DND-41 (cell line): ENCODE data around the gene USP20.

ENCODE experiments used
- ATAC-seq: fragments of 200-7000 bp; cut with Tn5 transposase; 3 replicates; pipeline ENCODE4 v1.9.1; 2021; ENCODE audit warnings: low read depth; ENCODE audit not compliant: insufficient read depth
- DNase-seq: peaks from one replicate; pipeline ENCODE4 v3.0.0-alpha.2; 2020
- H2AFZ ChIP-seq: 2 replicates; pipeline ENCODE4 v1.6.0; 2012; ENCODE audit warnings: low read depth, low read length
- H3K27ac ChIP-seq: 2 replicates; pipeline ENCODE4 v1.5.1; 2012; ENCODE audit warnings: low read length, inconsistent platforms
- H3K27me3 ChIP-seq: fragments of 200-600 bp; sonication (generic); 2 replicates; pipeline ENCODE4 v1.6.0; 2012; ENCODE audit warnings: low read length, mild to moderate bottlenecking, inconsistent platforms; ENCODE audit not compliant: insufficient read depth, poor library complexity
- H3K36me3 ChIP-seq: 2 replicates; pipeline ENCODE4 v1.5.1; 2012; ENCODE audit warnings: low read length, inconsistent platforms; ENCODE audit not compliant: insufficient read depth
- H3K4me1 ChIP-seq: 2 replicates; pipeline ENCODE4 v1.5.1; 2012; ENCODE audit warnings: mild to moderate bottlenecking, low read length; ENCODE audit not compliant: insufficient read depth
- H3K4me2 ChIP-seq: 2 replicates; pipeline ENCODE4 v1.6.0; 2012; ENCODE audit warnings: mild to moderate bottlenecking, moderate library complexity, low read length, inconsistent platforms; ENCODE audit not compliant: insufficient read depth
- H3K4me3 ChIP-seq, 2 experiments: fragments of 200-600 bp in 1 of 2; shearing (Covaris generic) in 1 of 2; 2 replicates each; pipeline ENCODE4 v1.5.1; 2012 to 2016; ENCODE audit warnings: inconsistent platforms in 2 of 2, low read length in 2 of 2, mild to moderate bottlenecking in 2 of 2, low read depth in 1 of 2, moderate library complexity in 1 of 2
- H3K79me2 ChIP-seq: 2 replicates; pipeline ENCODE4 v1.6.0; 2012; ENCODE audit warnings: low read length, inconsistent platforms; ENCODE audit not compliant: insufficient read depth
- H3K9ac ChIP-seq: 2 replicates; pipeline ENCODE4 v1.6.0; 2012; ENCODE audit warnings: low read depth, mild to moderate bottlenecking, inconsistent platforms, low read length, moderate library complexity
- H3K9me3 ChIP-seq: 2 replicates; pipeline ENCODE4 v1.5.1; 2012; ENCODE audit warnings: low read length, moderate library complexity, mild to moderate bottlenecking, inconsistent platforms; ENCODE audit not compliant: insufficient read depth, severe bottlenecking
- H4K20me1 ChIP-seq: 2 replicates; pipeline ENCODE4 v1.6.0; 2012; ENCODE audit warnings: low read length; ENCODE audit not compliant: insufficient read depth
- CTCF ChIP-seq: IDR thresholded peaks from 2 replicates; pipeline ENCODE4 v1.5.1; 2012; ENCODE audit warnings: borderline replicate concordance, low read length, moderate library complexity, mild to moderate bottlenecking; ENCODE audit not compliant: poor library complexity, severe bottlenecking; ENCODE audit errors: extremely low read depth
- EZH2 ChIP-seq: IDR thresholded peaks from 3 replicates; pipeline ENCODE4 v1.6.1; 2012; ENCODE audit warnings: borderline replicate concordance, low read depth, mild to moderate bottlenecking, moderate library complexity, low read length, inconsistent platforms; ENCODE audit not compliant: severe bottlenecking

USP20 gene

GRCh38 chr9:129803676-129804060, 31.6 kb upstream of the USP20 start:
- Histone ChIP-seq H3K79me2 (peaks cover 27% of the 10 kb centered on the region), H3K9me3 (no peaks in the 10 kb centered on the region), H3K4me2 (peak overlapping the region; percentile 97), H3K4me1 (peaks cover 10% of the 10 kb centered on the region), H4K20me1 (peaks cover 11% of the 10 kb centered on the region; the same call in 1 of the 2 replicates), H3K27ac (peak overlapping the region; percentile 70), H2AFZ (0 out of 2 replicates have a peak overlapping the region, but pooled peaks have one; percentile 62), H3K27me3 (no peaks in the 10 kb centered on the region), H3K4me3 (peak overlapping the region; percentile 26 to 76; a peak in 3 of 4 replicates), H3K9ac (peak overlapping the region; percentile 61), H3K36me3 (peaks cover 25% of the 10 kb centered on the region)
- TF ChIP-seq EZH2 (no peak), CTCF (no peak)
- ATAC-seq, result 0 out of 3 replicates have a peak, but pooled peaks have one; percentile 2
- DNase-seq, result no peak

GRCh38 chr9:129806061-129806460, 29.2 kb upstream of the USP20 start:
- Histone ChIP-seq H3K27me3 (no peaks in the 10 kb centered on the region), H2AFZ (no peak overlapping the region), H3K27ac (no peak overlapping the region), H3K79me2 (peaks cover 33% of the 10 kb centered on the region), H3K9me3 (no peaks in the 10 kb centered on the region), H3K4me2 (no peak overlapping the region), H4K20me1 (peaks cover 23% of the 10 kb centered on the region), H3K36me3 (peaks cover 49% of the 10 kb centered on the region), H3K9ac (no peak overlapping the region), H3K4me3 (no peak overlapping the region), H3K4me1 (peaks cover 10% of the 10 kb centered on the region)
- TF ChIP-seq EZH2 (no peak), CTCF (no peak)
- ATAC-seq (no peak), DNase-seq (no peak)

GRCh38 chr9:129809346-129809745, 25.9 kb upstream of the USP20 start:
- peaks cover 2% of the 10 kb centered on the region for H3K4me1 ChIP-seq
- H3K4me2 ChIP-seq, result no peak overlapping the region
- no peak overlapping the region for H3K4me3 ChIP-seq
- H3K79me2 ChIP-seq, result peaks cover 28% of the 10 kb centered on the region
- TF ChIP-seq CTCF (no peak), EZH2 (no peak)
- DNase-seq (no peak), ATAC-seq (no peak)
- H3K36me3 ChIP-seq, result peaks cover 80% of the 10 kb centered on the region
- no peak overlapping the region for H2AFZ ChIP-seq
- no peaks in the 10 kb centered on the region for H3K9me3 ChIP-seq
- no peak overlapping the region for H3K27ac ChIP-seq
- H3K27me3 ChIP-seq, result no peaks in the 10 kb centered on the region
- H3K9ac ChIP-seq, result no peak overlapping the region
- H4K20me1 ChIP-seq, result peaks cover 29% of the 10 kb centered on the region

- H3K27me3 ChIP-seq, result no peaks in the 10 kb centered on the region
- ATAC-seq, result no peak
- H3K4me3 ChIP-seq, result no peak overlapping the region
- no peak overlapping the region for H3K27ac ChIP-seq
- H2AFZ ChIP-seq, result no peak overlapping the region
- peaks cover 32% of the 10 kb centered on the region for H4K20me1 ChIP-seq
- H3K79me2 ChIP-seq, result peaks cover 24% of the 10 kb centered on the region
- H3K4me2 ChIP-seq, result no peak overlapping the region
- H3K4me1 ChIP-seq, result no peaks in the 10 kb centered on the region
- H3K9me3 ChIP-seq, result no peaks in the 10 kb centered on the region
- no peak for DNase-seq
- peaks cover 86% of the 10 kb centered on the region for H3K36me3 ChIP-seq
- no peak overlapping the region for H3K9ac ChIP-seq
- TF ChIP-seq CTCF (no peak), EZH2 (no peak)
Observed at GRCh38 chr9:129810116-129810515, 25.1 kb upstream of the USP20 start.
